Measurements from ENCODE around the gene CENPT. TPM values are rescaled to one million over a fixed set of nuclear protein-coding genes. Genes with fewer than 3 reads are reported as not detected.

Gene CENPT
- total and polyA plus RNA-seq, 2 of the 13 experiments (the other 11 are each of a cell fraction or from before 2014, with no cell fraction given): 40.9 to 43.3 TPM

DNA sequence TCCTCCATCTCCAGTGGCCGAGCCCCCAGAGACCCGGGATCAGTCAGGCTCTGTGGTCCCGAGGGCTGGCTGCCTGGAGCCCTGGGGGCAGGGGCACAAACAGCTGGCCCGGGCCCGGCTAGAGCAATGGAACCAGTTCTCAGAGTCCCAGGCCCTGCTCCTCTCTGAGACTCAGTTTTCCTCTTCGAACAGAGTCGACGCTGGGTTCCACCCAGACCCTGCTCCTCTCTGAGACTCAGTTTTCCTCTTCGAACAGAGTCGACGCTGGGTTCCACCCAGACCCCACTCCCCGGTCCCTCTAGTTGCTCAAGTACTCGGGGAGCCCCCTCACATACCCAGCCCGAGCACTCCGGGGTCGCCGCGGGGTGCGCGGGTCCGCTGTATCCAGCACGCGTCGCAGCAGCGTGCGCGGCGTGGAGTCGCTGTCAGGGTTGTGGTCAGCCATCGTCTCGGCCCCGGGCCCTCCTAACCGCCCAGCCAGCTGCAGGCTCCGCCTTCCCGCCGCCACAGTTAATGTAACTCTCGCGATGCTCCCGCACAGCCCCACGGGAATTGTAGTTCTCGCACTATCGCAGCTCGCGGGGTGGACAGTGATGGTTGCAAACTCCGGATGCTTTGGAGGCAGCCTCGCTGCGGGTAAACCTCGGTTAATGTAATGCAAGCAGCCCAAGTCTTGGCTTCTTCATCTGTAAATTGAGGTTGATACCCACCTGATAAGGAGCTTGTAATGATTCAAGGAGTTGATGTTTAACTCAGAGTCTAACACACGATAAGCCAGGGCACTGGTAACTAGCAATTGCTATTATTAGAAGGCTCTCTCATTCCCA lies 13.9 kb downstream of the CENPT start (continued):
- no peak; the same call in 1 of the 2 replicates for TF ChIP-seq NPAS2 (CRISPR knock-in tag; IDR thresholded peaks at IDR 0.05; ENCODE audit: borderline replicate concordance)
- TF ChIP-seq, protein P1, sequence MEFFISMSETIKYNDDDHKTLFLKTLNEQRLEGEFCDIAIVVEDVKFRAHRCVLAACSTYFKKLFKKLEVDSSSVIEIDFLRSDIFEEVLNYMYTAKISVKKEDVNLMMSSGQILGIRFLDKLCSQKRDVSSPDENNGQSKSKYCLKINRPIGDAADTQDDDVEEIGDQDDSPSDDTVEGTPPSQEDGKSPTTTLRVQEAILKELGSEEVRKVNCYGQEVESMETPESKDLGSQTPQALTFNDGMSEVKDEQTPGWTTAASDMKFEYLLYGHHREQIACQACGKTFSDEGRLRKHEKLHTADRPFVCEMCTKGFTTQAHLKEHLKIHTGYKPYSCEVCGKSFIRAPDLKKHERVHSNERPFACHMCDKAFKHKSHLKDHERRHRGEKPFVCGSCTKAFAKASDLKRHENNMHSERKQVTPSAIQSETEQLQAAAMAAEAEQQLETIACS (CRISPR knock-in tag; IDR thresholded peaks at IDR 0.05): no peak; the same call in 1 of the 2 replicates
- TF ChIP-seq ZNF816 (CRISPR knock-in tag; IDR thresholded peaks at IDR 0.05; ENCODE audit: borderline replicate concordance): peak; percentile 92; the same call in 1 of the 2 replicates
- TF ChIP-seq, protein P2, sequence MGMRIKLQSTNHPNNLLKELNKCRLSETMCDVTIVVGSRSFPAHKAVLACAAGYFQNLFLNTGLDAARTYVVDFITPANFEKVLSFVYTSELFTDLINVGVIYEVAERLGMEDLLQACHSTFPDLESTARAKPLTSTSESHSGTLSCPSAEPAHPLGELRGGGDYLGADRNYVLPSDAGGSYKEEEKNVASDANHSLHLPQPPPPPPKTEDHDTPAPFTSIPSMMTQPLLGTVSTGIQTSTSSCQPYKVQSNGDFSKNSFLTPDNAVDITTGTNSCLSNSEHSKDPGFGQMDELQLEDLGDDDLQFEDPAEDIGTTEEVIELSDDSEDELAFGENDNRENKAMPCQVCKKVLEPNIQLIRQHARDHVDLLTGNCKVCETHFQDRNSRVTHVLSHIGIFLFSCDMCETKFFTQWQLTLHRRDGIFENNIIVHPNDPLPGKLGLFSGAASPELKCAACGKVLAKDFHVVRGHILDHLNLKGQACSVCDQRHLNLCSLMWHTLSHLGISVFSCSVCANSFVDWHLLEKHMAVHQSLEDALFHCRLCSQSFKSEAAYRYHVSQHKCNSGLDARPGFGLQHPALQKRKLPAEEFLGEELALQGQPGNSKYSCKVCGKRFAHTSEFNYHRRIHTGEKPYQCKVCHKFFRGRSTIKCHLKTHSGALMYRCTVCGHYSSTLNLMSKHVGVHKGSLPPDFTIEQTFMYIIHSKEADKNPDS (CRISPR knock-in tag; IDR thresholded peaks at IDR 0.05): 0 out of 2 replicates have a peak, but pooled peaks have one; percentile 65
- peak; percentile 90 for TF ChIP-seq ZNF441 (CRISPR knock-in tag; IDR thresholded peaks at IDR 0.05; ENCODE audit: borderline replicate concordance)
- no peak for TF ChIP-seq ZNF660 (CRISPR knock-in tag; IDR thresholded peaks at IDR 0.05; ENCODE audit: borderline replicate concordance, low read depth)
- TF ChIP-seq KLF9 (CRISPR knock-in tag; IDR thresholded peaks at IDR 0.05; ENCODE audit: low read depth): peak; percentile 30; the same call in 1 of the 2 replicates
- TF ChIP-seq NFKBIZ (CRISPR knock-in tag; IDR thresholded peaks at IDR 0.05): peak; percentile 80; the same call in 1 of the 2 replicates
- TF ChIP-seq, protein P3, sequence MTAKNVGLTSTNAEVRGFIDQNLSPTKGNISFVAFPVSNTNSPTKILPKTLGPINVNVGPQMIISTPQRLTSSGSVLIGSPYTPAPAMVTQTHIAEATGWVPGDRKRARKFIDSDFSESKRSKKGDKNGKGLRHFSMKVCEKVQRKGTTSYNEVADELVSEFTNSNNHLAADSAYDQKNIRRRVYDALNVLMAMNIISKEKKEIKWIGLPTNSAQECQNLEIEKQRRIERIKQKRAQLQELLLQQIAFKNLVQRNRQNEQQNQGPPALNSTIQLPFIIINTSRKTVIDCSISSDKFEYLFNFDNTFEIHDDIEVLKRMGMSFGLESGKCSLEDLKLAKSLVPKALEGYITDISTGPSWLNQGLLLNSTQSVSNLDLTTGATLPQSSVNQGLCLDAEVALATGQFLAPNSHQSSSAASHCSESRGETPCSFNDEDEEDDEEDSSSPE (CRISPR knock-in tag; IDR thresholded peaks at IDR 0.05): peak; percentile 98
- TF ChIP-seq, protein P4, sequence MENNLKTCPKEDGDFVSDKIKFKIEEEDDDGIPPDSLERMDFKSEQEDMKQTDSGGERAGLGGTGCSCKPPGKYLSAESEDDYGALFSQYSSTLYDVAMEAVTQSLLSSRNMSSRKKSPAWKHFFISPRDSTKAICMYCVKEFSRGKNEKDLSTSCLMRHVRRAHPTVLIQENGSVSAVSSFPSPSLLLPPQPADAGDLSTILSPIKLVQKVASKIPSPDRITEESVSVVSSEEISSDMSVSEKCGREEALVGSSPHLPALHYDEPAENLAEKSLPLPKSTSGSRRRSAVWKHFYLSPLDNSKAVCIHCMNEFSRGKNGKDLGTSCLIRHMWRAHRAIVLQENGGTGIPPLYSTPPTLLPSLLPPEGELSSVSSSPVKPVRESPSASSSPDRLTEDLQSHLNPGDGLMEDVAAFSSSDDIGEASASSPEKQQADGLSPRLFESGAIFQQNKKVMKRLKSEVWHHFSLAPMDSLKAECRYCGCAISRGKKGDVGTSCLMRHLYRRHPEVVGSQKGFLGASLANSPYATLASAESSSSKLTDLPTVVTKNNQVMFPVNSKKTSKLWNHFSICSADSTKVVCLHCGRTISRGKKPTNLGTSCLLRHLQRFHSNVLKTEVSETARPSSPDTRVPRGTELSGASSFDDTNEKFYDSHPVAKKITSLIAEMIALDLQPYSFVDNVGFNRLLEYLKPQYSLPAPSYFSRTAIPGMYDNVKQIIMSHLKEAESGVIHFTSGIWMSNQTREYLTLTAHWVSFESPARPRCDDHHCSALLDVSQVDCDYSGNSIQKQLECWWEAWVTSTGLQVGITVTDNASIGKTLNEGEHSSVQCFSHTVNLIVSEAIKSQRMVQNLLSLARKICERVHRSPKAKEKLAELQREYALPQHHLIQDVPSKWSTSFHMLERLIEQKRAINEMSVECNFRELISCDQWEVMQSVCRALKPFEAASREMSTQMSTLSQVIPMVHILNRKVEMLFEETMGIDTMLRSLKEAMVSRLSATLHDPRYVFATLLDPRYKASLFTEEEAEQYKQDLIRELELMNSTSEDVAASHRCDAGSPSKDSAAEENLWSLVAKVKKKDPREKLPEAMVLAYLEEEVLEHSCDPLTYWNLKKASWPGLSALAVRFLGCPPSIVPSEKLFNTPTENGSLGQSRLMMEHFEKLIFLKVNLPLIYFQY (CRISPR knock-in tag; IDR thresholded peaks at IDR 0.05; ENCODE audit: borderline replicate concordance): no peak
- TF ChIP-seq KLF15 (CRISPR knock-in tag; IDR thresholded peaks at IDR 0.05; ENCODE audit: borderline replicate concordance): 0 out of 2 replicates have a peak, but pooled peaks have one; percentile 52
- TF ChIP-seq, protein P5, sequence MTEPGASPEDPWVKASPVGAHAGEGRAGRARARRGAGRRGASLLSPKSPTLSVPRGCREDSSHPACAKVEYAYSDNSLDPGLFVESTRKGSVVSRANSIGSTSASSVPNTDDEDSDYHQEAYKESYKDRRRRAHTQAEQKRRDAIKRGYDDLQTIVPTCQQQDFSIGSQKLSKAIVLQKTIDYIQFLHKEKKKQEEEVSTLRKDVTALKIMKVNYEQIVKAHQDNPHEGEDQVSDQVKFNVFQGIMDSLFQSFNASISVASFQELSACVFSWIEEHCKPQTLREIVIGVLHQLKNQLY (CRISPR knock-in tag; IDR thresholded peaks at IDR 0.05): peak; percentile 33; the same call in 1 of the 2 replicates
- TF ChIP-seq, protein P6, sequence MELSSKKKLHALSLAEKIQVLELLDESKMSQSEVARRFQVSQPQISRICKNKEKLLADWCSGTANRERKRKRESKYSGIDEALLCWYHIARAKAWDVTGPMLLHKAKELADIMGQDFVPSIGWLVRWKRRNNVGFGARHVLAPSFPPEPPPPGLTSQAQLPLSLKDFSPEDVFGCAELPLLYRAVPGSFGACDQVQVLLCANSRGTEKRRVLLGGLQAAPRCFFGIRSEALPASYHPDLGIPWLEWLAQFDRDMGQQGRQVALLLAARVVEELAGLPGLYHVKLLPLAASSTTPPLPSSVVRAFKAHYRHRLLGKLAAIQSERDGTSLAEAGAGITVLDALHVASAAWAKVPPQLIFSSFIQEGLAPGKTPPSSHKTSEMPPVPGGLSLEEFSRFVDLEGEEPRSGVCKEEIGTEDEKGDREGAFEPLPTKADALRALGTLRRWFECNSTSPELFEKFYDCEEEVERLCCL (CRISPR knock-in tag; IDR thresholded peaks at IDR 0.05; ENCODE audit: borderline replicate concordance): no peak
- TF ChIP-seq PAF1 (CRISPR knock-in tag; IDR thresholded peaks at IDR 0.05): no peak
- no peak for TF ChIP-seq HNF4G (IDR thresholded peaks at IDR 0.05; ENCODE audit: borderline replicate concordance, low read depth, low read length)
- TF ChIP-seq HNF4G (CRISPR knock-in tag; IDR thresholded peaks at IDR 0.05; ENCODE audit: borderline replicate concordance, low read depth): no peak; the same call in 1 of the 2 replicates
